CD4-positive, alpha-beta T cell (primary cell): Measurements from ENCODE around the gene PRRX2. TPM values are rescaled to one million over a fixed set of nuclear protein-coding genes. Genes with fewer than 3 reads are reported as not detected.

Experiments
- ATAC-seq: fragments of 200-7000 bp; cut with Tn5 transposase; one replicate; pipeline ENCODE4 v1.10.0; 2022; ENCODE audit warnings: mild to moderate bottlenecking; ENCODE audit not compliant: poor library complexity
- CTCF ChIA-PET: fragments of 350-600 bp; sonication (Branson Sonifier 250); formaldehyde crosslinking; loops from one replicate; lab custom pipeline; 2021; ENCODE audit warnings: antibody characterized with exemption, inconsistent platforms; lab: Charles Lee
- POLR2A ChIA-PET: fragments of 350-600 bp; sonication (Branson Sonifier 250); formaldehyde crosslinking; loops from one replicate; lab custom pipeline; 2021; ENCODE audit warnings: antibody characterized with exemption, inconsistent platforms; lab: Charles Lee
- DNase-seq, 14 experiments: peaks; one replicate each; pipeline ENCODE4 v3.0.0-alpha.2; 2013 to 2020; ENCODE audit warnings: mixed read lengths in 2 of 14
- H3K27ac ChIP-seq, 2 donors: one replicate each; pipeline versions ENCODE4 v1.5.1 to v1.7.0; 2013; ENCODE audit warnings: low read length in 2 of 2, low read depth in 1 of 2, mild to moderate bottlenecking in 1 of 2
- H3K27me3 ChIP-seq, 2 experiments: 1 replicate in 1 of 2; 2 replicates in 1 of 2; pipeline versions ENCODE4 v1.6.1 to v1.7.0; 2013; ENCODE audit warnings: low read length in 2 of 2, control low read depth in 1 of 2, mild to moderate bottlenecking in 1 of 2, moderate library complexity in 1 of 2; ENCODE audit not compliant: insufficient read depth in 2 of 2, control insufficient read depth in 1 of 2
- H3K36me3 ChIP-seq: one replicate; pipeline ENCODE4 v1.6.1; 2013; ENCODE audit warnings: low read length, control low read depth; ENCODE audit not compliant: insufficient read depth
- H3K4me1 ChIP-seq: one replicate; pipeline ENCODE4 v1.6.1; 2013; ENCODE audit warnings: low read length, control low read depth; ENCODE audit not compliant: insufficient read depth
- H3K4me3 ChIP-seq: one replicate; pipeline ENCODE4 v1.5.1; 2013; ENCODE audit warnings: mild to moderate bottlenecking, low read length, moderate library complexity
- H3K9me3 ChIP-seq, 2 experiments: 1 replicate in 1 of 2; 2 replicates in 1 of 2; pipeline versions ENCODE4 v1.6.1 to v1.7.0; 2013; ENCODE audit warnings: low read length in 2 of 2, mild to moderate bottlenecking in 2 of 2, control low read depth in 1 of 2, moderate library complexity in 1 of 2; ENCODE audit not compliant: control insufficient read depth in 1 of 2, insufficient read depth in 1 of 2
- H3K27ac Mint-ChIP-seq: one replicate; pipeline ENCODE4 v1.8.0; 2020; ENCODE audit warnings: mixed read lengths
- H3K27me3 Mint-ChIP-seq: one replicate; pipeline ENCODE4 v1.8.0; 2021; ENCODE audit warnings: mixed read lengths
- H3K36me3 Mint-ChIP-seq: one replicate; pipeline ENCODE4 v1.8.0; 2021; ENCODE audit warnings: low read depth, mixed read lengths
- H3K4me1 Mint-ChIP-seq: one replicate; pipeline ENCODE4 v1.8.0; 2021; ENCODE audit warnings: low read depth, mixed read lengths
- H3K4me3 Mint-ChIP-seq: one replicate; pipeline ENCODE4 v1.8.0; 2020; ENCODE audit warnings: mild to moderate bottlenecking, mixed read lengths
- H3K9me3 Mint-ChIP-seq: one replicate; pipeline ENCODE4 v1.8.0; 2020; ENCODE audit warnings: mixed read lengths
- CTCF ChIP-seq: fragments of 200-600 bp; IDR thresholded peaks from one replicate; pipeline ENCODE4 v1.8.0; 2022; ENCODE audit warnings: antibody characterized with exemption, mild to moderate bottlenecking
- intact Hi-C, 2 experiments: fragments of 100-400 bp; cut with DNase I in 1 of 2; cut with micrococcal nuclease in 1 of 2; formaldehyde crosslinking; loops; one replicate each; pipeline versions ENCODE4 v1.15.1 to v1.9.0; 2023 to 2025; cut with DNase I, micrococcal nuclease
- total RNA-seq, 174 experiments: library from RNA in 2 of 174; stranded (reverse) in 2 of 174; gene quantifications; one replicate each; pipeline ENCODE4 v1.2.3 and lab custom pipeline; 2021 to 2026

Gene PRRX2
- total RNA-seq, 2 experiments from 2014 or later, result not detected

- Histone ChIP-seq H3K9me3 (no peaks in the 10 kb centered on the region), H3K36me3 (no peaks in the 10 kb centered on the region), H3K4me1 (peaks cover 16% of the 10 kb centered on the region), H3K27me3 (peaks cover 0 to 4% of the 10 kb centered on the region in 2 experiments), H3K27ac (no peak overlapping the region), H3K4me3 (no peak overlapping the region)
- Mint-ChIP-seq H3K27me3 (peaks cover 4% of the 10 kb centered on the region), H3K4me3 (peak overlapping the region; percentile 15), H3K27ac (no peak overlapping the region), H3K36me3 (no peaks in the 10 kb centered on the region), H3K9me3 (no peaks in the 10 kb centered on the region), H3K4me1 (no peaks in the 10 kb centered on the region)
- ATAC-seq (no peak), DNase-seq (no peak)
- POLR2A ChIA-PET, result interaction anchor here (2.4 kb wide), 1 partner anchor 51 kb away, joined by 17 read pairs; no protein-coding TSS in a partner anchor
- no peak for TF ChIP-seq CTCF
- CTCF ChIA-PET, result interaction anchor here (2.6 kb wide), 1 partner anchor 13 kb away, joined by 24 read pairs; no protein-coding TSS in a partner anchor
- intact Hi-C loops, result loop anchor here (2.0 to 5.0 kb wide), 6 partner anchors 51 to 602 kb away; partner anchors contain the start of gene ASB6 (in 1 of the 2)
These were observed 74.0 kb downstream of the PRRX2 start for GRCh38 chr9:129739432-129739831.

- no peaks in the 10 kb centered on the region for H3K9me3 Mint-ChIP-seq
- intact Hi-C loops, result no loop called here
- peaks cover 16% of the 10 kb centered on the region for H3K4me1 ChIP-seq
- no peak overlapping the region for H3K4me3 ChIP-seq
- H3K36me3 Mint-ChIP-seq, result no peaks in the 10 kb centered on the region
- no peak overlapping the region for H3K27ac Mint-ChIP-seq
- no peak for TF ChIP-seq CTCF
- DNase-seq (no peak), ATAC-seq (no peak)
- H3K4me3 Mint-ChIP-seq, result no peak overlapping the region
- POLR2A ChIA-PET, result no interaction called here
- no peaks in the 10 kb centered on the region for H3K36me3 ChIP-seq
- H3K4me1 Mint-ChIP-seq, result no peaks in the 10 kb centered on the region
- H3K27ac ChIP-seq, result no peak overlapping the region
- peaks cover 0 to 4% of the 10 kb centered on the region in 2 experiments for H3K27me3 ChIP-seq
- CTCF ChIA-PET, result no interaction called here
- peaks cover 4% of the 10 kb centered on the region for H3K27me3 Mint-ChIP-seq
- H3K9me3 ChIP-seq, result no peaks in the 10 kb centered on the region
These were observed 74.7 kb downstream of the PRRX2 start for GRCh38 chr9:129740174-129740573.

DNA sequence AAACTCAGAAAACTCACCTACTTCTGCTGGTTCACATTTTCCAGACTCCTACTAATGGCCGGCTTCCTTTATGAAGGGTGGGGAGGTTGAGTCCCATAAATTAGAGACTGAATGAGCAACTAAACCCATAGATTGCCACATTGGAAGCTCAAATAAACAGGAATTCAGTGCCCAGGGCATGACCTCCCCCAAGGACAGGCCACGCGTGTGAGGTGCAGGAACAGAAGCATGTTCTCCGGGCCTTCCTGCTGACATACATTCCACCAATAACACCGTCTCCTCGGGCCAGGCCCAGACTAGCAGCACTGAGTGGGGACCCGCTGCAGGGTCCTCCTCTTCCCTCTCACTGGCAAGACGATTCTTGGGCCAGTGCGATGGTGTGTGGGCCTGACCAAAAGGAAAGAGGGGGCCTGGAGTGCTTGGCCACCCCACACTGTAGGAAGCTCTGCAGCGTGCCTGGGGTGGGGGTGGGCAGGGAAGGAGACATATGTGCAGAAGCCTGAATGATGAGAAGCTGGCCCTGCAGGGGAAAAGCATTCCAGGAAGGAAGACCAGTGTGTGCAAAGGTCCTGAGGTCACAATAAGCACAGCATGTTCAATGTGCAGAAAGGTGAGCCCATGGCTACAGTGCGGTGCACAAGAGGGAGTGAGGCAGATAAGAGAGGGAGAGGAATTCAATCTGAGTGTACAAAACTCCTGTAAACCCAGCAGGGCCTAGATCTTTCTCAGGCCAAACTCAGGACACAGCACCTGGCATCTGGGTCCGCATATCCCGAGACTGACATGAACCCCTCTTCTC, 75.4 kb downstream of the PRRX2 start:
- Histone ChIP-seq H3K9me3 (no peaks in the 10 kb centered on the region), H3K36me3 (no peaks in the 10 kb centered on the region), H3K4me1 (peaks cover 16% of the 10 kb centered on the region), H3K27ac (no peak overlapping the region), H3K4me3 (no peak overlapping the region), H3K27me3 (peaks cover 0 to 2% of the 10 kb centered on the region in 2 experiments)
- TF ChIP-seq CTCF, result no peak
- intact Hi-C loops, result no loop called here
- ChIA-PET CTCF (no interaction called here), POLR2A (no interaction called here)
- Mint-ChIP-seq H3K4me3 (no peak overlapping the region), H3K4me1 (no peaks in the 10 kb centered on the region), H3K27ac (no peak overlapping the region), H3K36me3 (no peaks in the 10 kb centered on the region), H3K27me3 (peaks cover 4% of the 10 kb centered on the region), H3K9me3 (no peaks in the 10 kb centered on the region)
- DNase-seq, result no peak
- ATAC-seq, result no peak
